ENCODE data around the gene SLC25A3. TPM values are rescaled to one million over a fixed set of nuclear protein-coding genes. Genes with fewer than 3 reads are reported as not detected.

Gene SLC25A3
- total RNA-seq, 2 donors from 2014 or later, result 853 to 1,432 TPM

DNA sequence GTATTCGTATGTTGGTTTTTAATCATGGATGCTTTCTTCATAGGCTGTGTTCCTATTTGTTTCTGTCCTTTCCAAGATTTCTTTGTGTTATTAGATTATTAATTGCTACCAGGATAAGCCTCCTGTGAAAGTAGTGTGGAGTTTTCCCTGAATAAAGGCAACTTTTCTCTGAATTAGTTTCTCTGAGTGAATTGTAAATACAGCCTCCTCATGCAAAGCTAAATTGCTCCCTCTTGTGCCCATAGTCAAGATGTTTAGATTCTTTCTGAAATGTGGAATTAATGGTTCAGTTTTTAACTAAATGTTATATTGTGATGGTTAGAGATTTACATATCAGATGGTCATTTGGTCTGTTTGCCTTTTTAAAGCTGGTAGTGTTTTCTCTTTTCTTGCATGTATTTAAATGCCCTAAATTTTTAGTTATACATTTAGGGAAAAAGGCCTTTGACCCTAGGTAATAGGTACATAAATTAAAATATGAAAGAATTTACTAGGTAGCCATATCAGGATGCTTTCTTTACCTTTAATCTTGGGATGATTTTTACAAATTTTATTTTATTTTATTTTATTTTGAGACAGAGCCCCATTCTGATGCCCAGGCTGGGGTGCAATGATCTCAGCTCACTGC is 60.5 kb downstream of the SLC25A3 start:
- H3K4me1 ChIP-seq, result no peaks in the 10 kb centered on the region
- TF ChIP-seq, protein P1, sequence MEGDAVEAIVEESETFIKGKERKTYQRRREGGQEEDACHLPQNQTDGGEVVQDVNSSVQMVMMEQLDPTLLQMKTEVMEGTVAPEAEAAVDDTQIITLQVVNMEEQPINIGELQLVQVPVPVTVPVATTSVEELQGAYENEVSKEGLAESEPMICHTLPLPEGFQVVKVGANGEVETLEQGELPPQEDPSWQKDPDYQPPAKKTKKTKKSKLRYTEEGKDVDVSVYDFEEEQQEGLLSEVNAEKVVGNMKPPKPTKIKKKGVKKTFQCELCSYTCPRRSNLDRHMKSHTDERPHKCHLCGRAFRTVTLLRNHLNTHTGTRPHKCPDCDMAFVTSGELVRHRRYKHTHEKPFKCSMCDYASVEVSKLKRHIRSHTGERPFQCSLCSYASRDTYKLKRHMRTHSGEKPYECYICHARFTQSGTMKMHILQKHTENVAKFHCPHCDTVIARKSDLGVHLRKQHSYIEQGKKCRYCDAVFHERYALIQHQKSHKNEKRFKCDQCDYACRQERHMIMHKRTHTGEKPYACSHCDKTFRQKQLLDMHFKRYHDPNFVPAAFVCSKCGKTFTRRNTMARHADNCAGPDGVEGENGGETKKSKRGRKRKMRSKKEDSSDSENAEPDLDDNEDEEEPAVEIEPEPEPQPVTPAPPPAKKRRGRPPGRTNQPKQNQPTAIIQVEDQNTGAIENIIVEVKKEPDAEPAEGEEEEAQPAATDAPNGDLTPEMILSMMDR (IDR thresholded peaks at IDR 0.05), result peak in 1 of 2 donors; percentile 65
- H3K27me3 ChIP-seq, result no peaks in the 10 kb centered on the region
- peaks cover 23% of the 10 kb centered on the region for H3K36me3 ChIP-seq
- no peak overlapping the region for H3K4me3 ChIP-seq
- H3K27ac ChIP-seq, result no peak overlapping the region
- H3K9me3 ChIP-seq, result no peaks in the 10 kb centered on the region
- DNase-seq (ENCODE audit: low spot score), result no peak

Other genes starting within 250 kb of the SLC25A3 start
- 10 to 100 TPM; 29.2 to 34.0 TPM for gene TMPO, start 78.1 kb upstream of the SLC25A3 start, total RNA-seq
- 1 to 10 TPM; 6.7 to 7.4 TPM for gene IKBIP, start 51.1 kb downstream of the SLC25A3 start, total RNA-seq
- gene APAF1, start 51.6 kb downstream of the SLC25A3 start, total RNA-seq, result 1 to 10 TPM; 3.9 to 5.3 TPM